HG02938 (cell line): Measurements from ENCODE around the gene FUT8.

Experiments used
- ATAC-seq: cut with Tn5 transposase; IDR thresholded peaks from one replicate; pipeline ENCODE4 v1.9.1; 2021; ENCODE audit warnings: mild to moderate bottlenecking, moderate library complexity; ENCODE audit not compliant: unreplicated experiment

FUT8 gene

GRCh38 chr14:65753061-65753460 lies 340.5 kb downstream of the FUT8 start:
- no peak for ATAC-seq

- ATAC-seq, result no peak
These were observed 342.8 kb downstream of the FUT8 start for GRCh38 chr14:65755331-65755730.

GRCh38 chr14:65756880-65757279 lies 344.4 kb downstream of the FUT8 start:
- ATAC-seq, result no peak

GRCh38 chr14:65769151-65769550 lies 356.6 kb downstream of the FUT8 start:
- no peak for ATAC-seq

- ATAC-seq, result no peak
These were observed 358.2 kb downstream of the FUT8 start for GRCh38 chr14:65770681-65771080.

- ATAC-seq, result no peak
These were observed 358.7 kb downstream of the FUT8 start for GRCh38 chr14:65771271-65771670.

GRCh38 chr14:65772466-65772865 lies 359.9 kb downstream of the FUT8 start:
- no peak for ATAC-seq

GRCh38 chr14:65772921-65773574 lies 360.5 kb downstream of the FUT8 start:
- ATAC-seq, result no peak

- ATAC-seq, result no peak
These were observed 361.5 kb downstream of the FUT8 start for GRCh38 chr14:65774041-65774440.

- no peak for ATAC-seq
These were observed 363.8 kb downstream of the FUT8 start for GRCh38 chr14:65776193-65776852.

GRCh38 chr14:65780566-65780965 lies 368.0 kb downstream of the FUT8 start:
- ATAC-seq, result no peak

GRCh38 chr14:65783101-65783500 lies 370.6 kb downstream of the FUT8 start:
- no peak for ATAC-seq

- no peak for ATAC-seq
These were observed 371.0 kb downstream of the FUT8 start for GRCh38 chr14:65783576-65783975.

GRCh38 chr14:65784574-65784973 lies 372.0 kb downstream of the FUT8 start:
- ATAC-seq, result no peak

GRCh38 chr14:65787461-65787860 lies 374.9 kb downstream of the FUT8 start:
- no peak for ATAC-seq

- no peak for ATAC-seq
These were observed 376.3 kb downstream of the FUT8 start for GRCh38 chr14:65788876-65789275.

- no peak for ATAC-seq
These were observed 376.8 kb downstream of the FUT8 start for GRCh38 chr14:65789363-65789762.

- ATAC-seq, result no peak
These were observed 377.8 kb downstream of the FUT8 start for GRCh38 chr14:65790172-65790815.

- no peak for ATAC-seq
These were observed 378.9 kb downstream of the FUT8 start for GRCh38 chr14:65791191-65791981.

GRCh38 chr14:65792208-65792905 lies 379.8 kb downstream of the FUT8 start:
- ATAC-seq, result no peak
